Motor neuron (in vitro differentiated cells): ENCODE results near the gene SPRR2G. TPM values are rescaled to one million over a fixed set of nuclear protein-coding genes. Genes with fewer than 3 reads are reported as not detected.
A peak's percentile ranks its signal among the peaks of the same experiment; 100 is the strongest.
"Not testable (repeated sequence)": the region's sequence is repeated elsewhere in the genome, so short reads cannot be mapped to it uniquely, and the experiment has no call there.

Experiments used
- ATAC-seq, 8 experiments: fragments of 200-7000 bp; cut with Tn5 transposase; replicated peaks in 6 of 8; 2 replicates each; pipeline ENCODE4 v1.8.0; 2021; ENCODE audit warnings: mild to moderate bottlenecking in 8 of 8, moderate library complexity in 8 of 8
- H3K27ac ChIP-seq, 2 donors: fragments of 250-450 bp; sonication (Bioruptor Pico); 2 replicates each; pipeline ENCODE4 v1.9.0; 2021; ENCODE audit warnings: antibody characterized with exemption in 2 of 2, mild to moderate bottlenecking in 2 of 2, moderate library complexity in 1 of 2
- H3K4me1 ChIP-seq, 2 donors: fragments of 250-450 bp; sonication (Bioruptor Pico); replicated peaks in 1 of 2; 2 replicates each; pipeline ENCODE4 v1.6.1; 2021; ENCODE audit warnings: antibody characterized with exemption in 2 of 2, mild to moderate bottlenecking in 2 of 2, moderate library complexity in 1 of 2
- H3K4me3 ChIP-seq, 5 donors: fragments of 250-450 bp; sonication (Bioruptor Pico); 2 replicates each; pipeline ENCODE4 v1.9.0; 2021; ENCODE audit warnings: antibody characterized with exemption in 5 of 5, mild to moderate bottlenecking in 5 of 5, moderate library complexity in 4 of 5
- WGBS, 10 experiments: fragments of 450-650 bp; shearing (Covaris generic); methylation state at CpG; one replicate each; pipeline ENCODE4 v1.0.0; 2022; 5-methylcytosine and 5-hydroxymethylcytosine counted together
- in situ Hi-C, 9 experiments: fragments of 400-800 bp; cut with MboI; loops; one replicate each; pipeline ENCODE4 v1.15.0; 2021; ENCODE audit warnings: low sequenced_read_pairs in 9 of 9, low pct_unique_long_range_greater_than_20kb in 2 of 9; ENCODE audit not compliant: unreplicated experiment in 9 of 9
- total RNA-seq, 8 experiments: library from RNA; unstranded; fragments of 300-600 nt; gene quantifications; 2 replicates each; pipeline versions ENCODE4 v1.2.3 to v1.2.4, GENCODE V29; 2022

The SPRR2G gene
- 1 to 10 TPM in 1 of 8 experiments, under 1 TPM in 2, not detected in 5; 0.50 to 1.0 (median 0.90) TPM for total RNA-seq

DNA sequence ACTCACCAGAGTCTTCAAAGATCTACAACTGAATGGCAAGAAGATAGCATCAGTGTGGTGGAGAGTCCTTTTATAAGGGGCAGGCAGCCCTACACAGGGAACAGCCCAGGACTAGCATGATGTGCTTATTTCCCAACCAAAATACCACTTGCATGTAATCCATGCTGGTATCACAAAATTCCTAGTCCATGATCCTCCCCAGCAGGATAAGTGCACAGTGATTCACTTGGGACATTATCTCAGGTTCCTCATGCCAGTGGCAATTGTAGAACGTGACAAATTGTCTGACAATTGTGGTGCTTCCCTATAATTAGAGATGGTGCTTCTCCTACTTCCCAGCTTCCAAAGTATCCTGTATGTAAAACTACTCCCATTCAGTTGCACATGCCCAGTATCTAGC is at the start of gene SPRR2G:
Gene SPRR2G (minus strand): TSS at position 45 of the 400 bp plus-strand sequence. CDS start 780 bp downstream, outside the sequence.
- WGBS, 10 experiments: 0 to 63% (median 14%) methylated on average over 1 of the region's 1 CpG; no CpG with 5 or more reads in 1 of the 10 experiments
- Histone ChIP-seq H3K27ac (no peak within 1 kb of the TSS), H3K4me3 (no peak within 1 kb of the TSS), H3K4me1 (no peaks in the 10 kb centered on the region)
- in situ Hi-C loops: no loop called here
- ATAC-seq: no peak

DNA sequence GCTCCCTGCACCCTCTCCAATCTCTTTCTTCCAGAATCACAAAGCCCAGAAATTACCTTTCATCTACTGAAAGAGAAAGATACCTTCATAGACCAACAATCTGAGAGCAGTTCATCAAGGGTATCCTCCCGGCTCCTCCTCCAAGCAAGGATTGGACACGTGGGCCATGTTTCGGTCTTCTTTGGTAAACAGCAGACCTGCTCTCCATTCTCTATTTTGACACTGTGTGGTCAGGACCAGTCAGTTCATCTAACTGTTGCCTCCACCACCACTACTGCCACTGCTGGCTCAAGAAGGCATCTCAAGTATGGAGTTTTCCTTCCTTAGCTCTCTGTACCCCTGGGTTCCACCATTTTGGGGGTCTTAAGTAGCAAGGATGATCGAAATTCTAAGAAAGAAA is 44.5 kb upstream of the SPRR2G start:
- Histone ChIP-seq H3K27ac (no peak overlapping the region), H3K4me3 (no peak overlapping the region), H3K4me1 (no peaks in the 10 kb centered on the region)
- in situ Hi-C loops: loop anchor here in 1 of 9 experiments (25.0 kb wide), 1 partner anchor 283 kb away; the partner anchor contains the start of gene IVL
- WGBS, 10 experiments: 0 to 79% (median 18%) methylated on average over 1 to 4 of the region's 4 CpGs; no CpG with 5 or more reads in 2 of the 10 experiments
- no peak for ATAC-seq

DNA sequence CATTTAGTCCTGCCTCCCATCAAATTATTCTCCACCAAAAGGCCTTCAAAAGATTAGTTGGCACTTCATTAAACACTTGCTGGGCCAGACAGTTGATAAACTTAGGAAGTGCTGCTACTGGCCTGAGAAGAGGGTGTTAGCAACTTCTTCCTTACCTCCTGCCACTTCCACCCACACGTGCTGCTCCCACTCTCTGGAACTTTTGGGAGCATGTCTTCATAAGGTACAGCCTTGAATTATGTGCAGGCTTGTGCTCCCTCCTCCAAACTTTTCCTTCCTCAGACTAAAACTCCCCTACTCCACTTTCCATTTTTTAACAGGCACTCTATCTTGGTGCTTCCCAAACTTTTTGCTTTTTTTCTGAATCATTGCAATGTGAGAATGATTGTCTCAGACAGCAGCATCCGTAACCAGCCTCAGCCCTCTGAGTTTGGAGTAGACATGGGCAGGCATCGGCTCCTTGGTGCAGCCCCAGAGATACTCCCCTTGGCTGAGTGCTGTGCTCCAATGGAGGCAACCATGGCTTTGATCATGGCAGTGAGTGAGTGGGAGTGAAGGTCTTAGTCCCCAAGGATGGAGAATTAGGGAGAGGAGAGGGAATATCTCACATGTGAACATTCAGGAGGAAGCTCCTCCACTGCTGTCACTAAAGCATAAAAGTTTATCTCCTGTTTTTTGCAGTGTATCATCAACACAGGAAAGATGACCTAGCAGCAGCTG is 43.8 kb upstream of the SPRR2G start:
- no peak overlapping the region for H3K4me3 ChIP-seq
- ATAC-seq: no peak
- no peak overlapping the region for H3K27ac ChIP-seq
- no peaks in the 10 kb centered on the region for H3K4me1 ChIP-seq
- in situ Hi-C loops: loop anchor here in 1 of 9 experiments (25.0 kb wide), 1 partner anchor 282 kb away; the partner anchor contains the start of gene IVL
- WGBS, 10 experiments: 0 to 65% (median 43%) methylated on average over 1 to 3 of the region's 3 CpGs; no CpG with 5 or more reads in 2 of the 10 experiments

DNA sequence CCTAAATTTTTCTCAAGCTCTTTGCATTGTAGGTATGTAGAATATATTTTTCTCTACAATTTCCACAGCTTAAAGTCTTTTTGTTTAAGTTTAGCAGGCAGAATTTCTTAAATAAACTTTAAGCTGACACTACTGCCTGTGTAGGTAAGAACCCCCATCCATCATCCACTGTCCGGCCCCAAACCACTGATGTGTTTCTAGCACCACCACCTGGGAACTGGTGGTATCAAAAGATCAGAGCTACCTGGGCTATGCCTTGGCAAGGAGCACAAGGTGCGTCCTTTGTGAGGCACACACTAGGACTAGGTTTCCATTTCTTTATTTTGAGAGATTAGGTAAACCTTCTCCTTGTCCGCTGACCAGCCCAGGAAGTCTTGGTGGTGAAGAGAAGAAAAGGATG is 42.0 kb upstream of the SPRR2G start:
- ATAC-seq: peak in 3 of 8 experiments; percentile 40 to 55 (median 54)
- Histone ChIP-seq H3K27ac (no peak overlapping the region), H3K4me1 (no peaks in the 10 kb centered on the region), H3K4me3 (no peak overlapping the region)
- in situ Hi-C loops: loop anchor here in 1 of 9 experiments (25.0 kb wide), 1 partner anchor 280 kb away; the partner anchor contains the start of gene IVL
- WGBS, 10 experiments: 0 to 36% (median 13%) methylated on average over 1 to 3 of the region's 3 CpGs; no CpG with 5 or more reads in 2 of the 10 experiments

DNA sequence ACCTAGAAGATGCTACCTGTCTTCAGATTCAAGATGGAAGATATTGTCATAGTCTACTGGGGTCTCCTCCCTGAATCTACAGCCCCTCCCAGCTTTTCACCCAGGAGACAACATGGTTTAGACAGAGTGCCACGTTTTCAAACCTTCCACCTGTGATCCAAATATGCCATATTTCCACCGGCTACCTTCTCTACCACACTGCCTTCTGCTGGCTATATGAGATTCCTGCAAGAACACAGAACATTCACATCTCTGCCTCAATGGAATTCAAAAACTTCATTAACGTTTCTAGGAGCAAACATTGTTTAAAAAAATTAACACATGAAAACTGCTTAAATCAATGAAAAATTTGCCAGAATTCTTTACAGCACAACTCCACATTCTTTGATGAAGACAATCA is 39.7 kb upstream of the SPRR2G start:
- H3K4me1 ChIP-seq: no peaks in the 10 kb centered on the region
- ATAC-seq: no peak
- no peak overlapping the region for H3K27ac ChIP-seq
- no peak overlapping the region for H3K4me3 ChIP-seq
- in situ Hi-C loops: loop anchor here in 1 of 9 experiments (25.0 kb wide), 1 partner anchor 278 kb away; the partner anchor contains the start of gene IVL
- 0 to 40% (median 11%) methylated on average over 1 to 3 of the region's 3 CpGs; no CpG with 5 or more reads in 4 of the 10 experiments for WGBS, 10 experiments

DNA sequence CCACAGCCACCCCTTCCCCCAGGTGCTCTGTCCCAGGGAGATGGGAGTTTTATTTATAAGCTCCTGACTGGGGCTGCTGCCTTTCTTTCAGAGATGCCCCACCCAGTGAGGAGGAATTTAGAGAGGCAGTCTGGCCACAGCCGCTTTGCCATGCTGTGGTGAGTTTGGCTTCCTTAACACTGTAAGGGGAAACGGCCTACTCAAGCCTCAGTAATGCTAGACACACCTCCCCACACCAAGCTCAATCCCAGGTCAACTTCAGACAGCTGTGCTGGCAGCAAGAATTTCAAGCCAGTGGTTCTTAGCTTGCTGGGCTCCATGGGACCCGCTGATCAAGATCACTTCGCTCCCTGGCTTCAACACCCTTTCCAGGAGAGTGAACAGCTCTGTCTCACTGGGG is 37.6 kb upstream of the SPRR2G start:
- 0 to 48% (median 43%) methylated on average over 2 to 4 of the region's 4 CpGs; no CpG with 5 or more reads in 6 of the 10 experiments for WGBS, 10 experiments
- not testable (repeated sequence) for H3K4me3 ChIP-seq, H3K4me1 ChIP-seq, H3K27ac ChIP-seq
- ATAC-seq: peak in 2 of 8 experiments; percentile 27 to 32
- in situ Hi-C loops: loop anchor here in 1 of 9 experiments (25.0 kb wide), 1 partner anchor 276 kb away; the partner anchor contains the start of gene IVL

DNA sequence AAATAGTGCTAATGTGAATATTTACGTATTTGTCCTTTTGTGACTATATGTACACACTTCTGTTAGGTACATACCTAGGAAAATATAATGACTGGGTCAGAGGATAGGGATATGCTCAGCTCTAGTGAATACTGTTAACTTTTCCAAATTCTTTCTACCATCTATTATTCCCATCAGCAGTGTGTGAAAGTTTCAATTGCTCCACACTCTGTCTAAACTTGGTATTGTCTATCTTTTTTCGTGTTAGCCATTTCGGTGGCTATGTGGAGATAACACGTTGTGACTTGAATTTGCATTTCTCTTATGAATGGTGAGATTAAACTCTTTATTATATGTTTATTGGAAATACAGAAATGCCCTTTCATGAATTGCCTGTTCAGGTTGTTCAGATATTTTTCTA is 29.9 kb upstream of the SPRR2G start:
- in situ Hi-C loops: loop anchor here in 1 of 9 experiments (25.0 kb wide), 1 partner anchor 268 kb away; the partner anchor contains the start of gene IVL
- Histone ChIP-seq H3K27ac (no peak overlapping the region), H3K4me3 (no peak overlapping the region), H3K4me1 (no peaks in the 10 kb centered on the region)
- 18 to 90% (median 72%) methylated on average over 4 of the region's 4 CpGs for WGBS, 10 experiments
- ATAC-seq: no peak

DNA sequence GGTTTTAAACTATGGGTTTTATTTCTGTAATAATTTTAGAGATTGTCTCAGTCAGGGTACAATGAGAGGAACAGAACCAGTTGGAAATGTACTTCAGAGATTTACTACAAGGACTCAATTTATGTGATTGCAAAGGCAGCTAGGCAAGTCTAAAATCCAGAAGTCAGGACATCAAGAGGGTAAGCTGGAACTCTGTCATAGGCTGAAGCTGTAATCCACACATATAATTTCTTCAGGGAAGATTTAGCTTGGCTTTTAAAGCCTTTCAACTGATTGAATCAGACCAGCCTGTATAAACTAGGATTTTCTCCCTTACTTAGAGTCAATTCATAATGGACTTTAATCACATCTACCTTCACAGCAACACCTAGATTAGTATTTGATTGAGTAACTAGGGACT is 28.2 kb upstream of the SPRR2G start:
- in situ Hi-C loops: loop anchor here in 1 of 9 experiments (25.0 kb wide), 1 partner anchor 267 kb away; the partner anchor contains the start of gene IVL
- no peak overlapping the region for H3K4me3 ChIP-seq
- H3K4me1 ChIP-seq: no peaks in the 10 kb centered on the region
- no peak for ATAC-seq
- no peak overlapping the region for H3K27ac ChIP-seq

DNA sequence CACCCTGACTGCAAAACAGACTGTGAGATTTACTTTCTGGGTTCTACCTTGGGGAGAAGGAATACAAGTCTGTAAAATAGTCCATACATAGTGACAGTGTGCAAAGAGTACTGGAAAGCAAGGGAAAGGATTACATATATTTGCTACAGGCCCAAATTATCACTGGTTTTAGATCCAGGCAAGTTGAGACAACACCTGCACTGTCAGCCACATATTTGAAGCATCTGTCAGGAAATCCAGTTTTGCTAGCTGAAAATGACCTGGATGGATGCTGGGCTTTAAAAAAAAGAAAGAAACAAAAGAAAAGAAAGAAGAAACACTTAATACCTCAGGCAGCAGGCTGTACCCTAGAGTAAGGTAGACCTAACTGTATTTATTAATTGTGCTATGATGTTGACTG is 23.9 kb upstream of the SPRR2G start:
- in situ Hi-C loops: loop anchor here in 1 of 9 experiments (25.0 kb wide), 1 partner anchor 262 kb away; the partner anchor contains the start of gene IVL
- no peak for ATAC-seq
- no peak overlapping the region for H3K27ac ChIP-seq
- no peaks in the 10 kb centered on the region for H3K4me1 ChIP-seq
- no peak overlapping the region for H3K4me3 ChIP-seq

DNA sequence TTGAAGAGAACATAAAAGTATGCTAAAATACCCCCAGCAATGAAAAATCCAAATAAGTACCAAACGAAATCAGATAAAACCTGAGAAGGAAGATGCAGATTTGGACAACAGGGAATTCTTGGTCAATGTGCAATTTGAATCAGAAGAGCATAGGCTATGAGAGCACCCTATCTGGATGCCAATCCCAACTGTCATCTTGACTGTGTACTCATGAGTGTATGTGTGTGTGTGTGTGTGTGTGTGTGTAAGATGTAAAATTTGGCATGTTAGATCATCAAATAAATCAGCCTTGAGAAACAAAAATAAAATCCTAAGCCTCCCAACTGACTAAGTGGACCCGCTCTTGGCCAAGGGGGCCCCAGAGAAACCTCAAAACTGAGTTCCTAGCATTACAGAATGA is 18.0 kb upstream of the SPRR2G start:
- no peak for ATAC-seq
- no peak overlapping the region for H3K27ac ChIP-seq
- H3K4me1 ChIP-seq: no peaks in the 10 kb centered on the region
- H3K4me3 ChIP-seq: no peak overlapping the region
- in situ Hi-C loops: no loop called here
- 0 to 57% (median 42%) methylated on average over 1 to 2 of the region's 2 CpGs; no CpG with 5 or more reads in 3 of the 10 experiments for WGBS, 10 experiments

DNA sequence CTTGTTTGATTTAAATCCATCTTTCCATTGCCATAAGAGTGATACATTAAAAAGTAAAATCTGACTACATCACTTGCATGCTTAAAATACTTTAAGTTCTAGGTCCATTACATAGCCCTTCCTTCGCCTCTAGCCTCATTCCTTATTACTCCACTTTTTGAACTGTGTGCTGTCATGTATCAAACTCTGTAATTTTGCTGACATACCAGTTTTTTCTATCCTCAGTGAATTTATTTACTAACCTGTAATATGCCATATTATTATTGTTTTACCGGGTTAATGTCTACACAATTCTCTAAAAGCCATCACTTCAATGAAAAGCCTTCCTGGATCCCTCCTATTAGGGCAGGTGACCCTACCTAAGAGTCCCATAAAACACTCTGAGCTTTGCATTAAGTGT is 4.9 kb upstream of the SPRR2G start:
- no peak overlapping the region for H3K27ac ChIP-seq
- ATAC-seq: no peak
- 0 to 100% (median 66%) methylated on average over 1 to 2 of the region's 2 CpGs for WGBS, 10 experiments
- no peaks in the 10 kb centered on the region for H3K4me1 ChIP-seq
- in situ Hi-C loops: no loop called here
- no peak overlapping the region for H3K4me3 ChIP-seq

DNA sequence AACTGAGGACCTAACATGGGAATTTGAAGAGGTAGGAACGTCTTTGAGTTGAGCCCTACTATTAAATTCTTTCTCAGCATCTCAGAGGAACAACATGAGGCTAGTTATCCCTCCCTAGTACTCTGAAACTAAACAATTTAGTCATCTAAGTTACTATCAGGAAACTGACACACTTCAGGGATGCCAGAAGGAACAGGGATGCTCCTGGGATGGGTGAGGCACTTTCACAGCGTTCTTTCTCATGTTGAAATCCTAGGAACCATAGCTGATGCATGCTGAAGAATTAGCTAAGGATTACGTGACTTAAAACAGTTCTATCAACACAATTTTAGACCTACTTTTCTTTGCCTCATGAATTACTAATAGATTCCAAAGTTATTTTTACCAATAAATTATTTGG is 1.8 kb upstream of the SPRR2G start:
- in situ Hi-C loops: no loop called here
- WGBS, 10 experiments: 0 to 83% (median 52%) methylated on average over 1 to 3 of the region's 3 CpGs; no CpG with 5 or more reads in 1 of the 10 experiments
- Histone ChIP-seq H3K4me3 (no peak overlapping the region), H3K4me1 (no peaks in the 10 kb centered on the region), H3K27ac (no peak overlapping the region)
- no peak for ATAC-seq

DNA sequence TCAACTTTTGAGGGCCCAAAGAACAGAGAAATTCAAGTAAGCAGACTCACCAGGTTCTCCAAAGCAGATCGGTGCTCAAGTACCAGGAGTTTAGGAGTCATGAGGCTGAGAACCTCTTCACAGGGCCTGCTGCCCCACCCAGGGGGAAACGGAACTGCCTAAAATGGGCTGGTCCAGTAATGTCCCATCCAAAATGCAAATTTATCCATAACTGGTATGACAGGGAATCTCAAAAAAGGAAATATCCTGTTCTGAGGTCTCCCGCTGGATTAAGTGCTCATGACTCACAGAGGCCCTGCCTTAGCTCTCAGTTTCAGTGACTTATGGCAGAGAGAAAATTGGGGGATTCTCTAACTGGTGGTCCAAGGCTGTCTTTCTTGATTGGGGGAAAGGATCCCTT is 9.3 kb downstream of the SPRR2G start:
- in situ Hi-C loops: no loop called here
- WGBS, 10 experiments: 29 to 82% (median 61%) methylated on average over 1 to 3 of the region's 3 CpGs; no CpG with 5 or more reads in 4 of the 10 experiments
- no peaks in the 10 kb centered on the region for H3K4me1 ChIP-seq
- no peak overlapping the region for H3K27ac ChIP-seq
- peak in 2 of 8 experiments; percentile 41 to 58 for ATAC-seq
- no peak overlapping the region for H3K4me3 ChIP-seq
